IPS-NIHi11 (cell line): ENCODE results near the gene FGR.
"Not testable (repeated sequence)": the region's sequence is repeated elsewhere in the genome, so short reads cannot be mapped to it uniquely, and the experiment has no call there.

Source experiments
- DNase-seq: peaks from one replicate; pipeline ENCODE4 v3.0.0; 2012; ENCODE audit warnings: mixed read lengths, low spot score

The FGR gene

GRCh38 chr1:27634985-27635367 lies at the start of gene FGR:
Gene FGR, minus strand, starts transcription at chr1:27635185. Its CDS starts 11,269 bp downstream, at chr1:27623916.
- no peak for DNase-seq

GRCh38 chr1:27684176-27684575 lies 49.2 kb upstream of the FGR start:
- no peak for DNase-seq

GRCh38 chr1:27682351-27682944 lies 47.5 kb upstream of the FGR start:
- no peak for DNase-seq

- not testable (repeated sequence) for DNase-seq
Observed at GRCh38 chr1:27681580-27681979, 46.6 kb upstream of the FGR start.

GRCh38 chr1:27680225-27680791 lies 45.3 kb upstream of the FGR start:
- not testable (repeated sequence) for DNase-seq

GRCh38 chr1:27678747-27679146 lies 43.8 kb upstream of the FGR start:
- no peak for DNase-seq

- no peak for DNase-seq
Observed at GRCh38 chr1:27676410-27676809, 41.4 kb upstream of the FGR start.

- DNase-seq = no peak
Observed at GRCh38 chr1:27672750-27673112, 37.7 kb upstream of the FGR start.

GRCh38 chr1:27671964-27672749 lies 37.2 kb upstream of the FGR start, which contains the start of gene IFI6:
Gene IFI6, minus strand, starts transcription at chr1:27672192. Its CDS starts 2,878 bp downstream, at chr1:27669314.
- DNase-seq = peak; percentile 76

GRCh38 chr1:27669876-27670275 lies 34.9 kb upstream of the FGR start:
- no peak for DNase-seq

- DNase-seq = peak; percentile 84
Observed at GRCh38 chr1:27668808-27669723, 34.1 kb upstream of the FGR start.

- DNase-seq = no peak
Observed at GRCh38 chr1:27668121-27668807, 33.3 kb upstream of the FGR start.

GRCh38 chr1:27666791-27667254 lies 31.8 kb upstream of the FGR start:
- DNase-seq = no peak

- DNase-seq = no peak
Observed at GRCh38 chr1:27666294-27666693, 31.3 kb upstream of the FGR start.

GRCh38 chr1:27665016-27665651 lies 30.1 kb upstream of the FGR start:
- DNase-seq = no peak

- no peak for DNase-seq
Observed at GRCh38 chr1:27664291-27664690, 29.3 kb upstream of the FGR start.

- peak; percentile 73 for DNase-seq
Observed at GRCh38 chr1:27662707-27663393, 27.9 kb upstream of the FGR start.

GRCh38 chr1:27662261-27662660 lies 27.3 kb upstream of the FGR start:
- DNase-seq = no peak

GRCh38 chr1:27661412-27662075 lies 26.6 kb upstream of the FGR start:
- no peak for DNase-seq

- no peak for DNase-seq
Observed at GRCh38 chr1:27660300-27660835, 25.4 kb upstream of the FGR start.
